HepG2 (cell line): Measurements from ENCODE around the gene SETD1A. TPM values are rescaled to one million over a fixed set of nuclear protein-coding genes. Genes with fewer than 3 reads are reported as not detected.

Experiments
- DPF2 ChIP-seq: sonication (generic); formaldehyde crosslinking; IDR thresholded peaks from 2 replicates; pipeline ENCODE4 v1.4.0; 2020; ENCODE audit warnings: mild to moderate bottlenecking, low read depth, missing genetic modification reagents, borderline replicate concordance
- GZF1 ChIP-seq: sonication (generic); formaldehyde crosslinking; IDR thresholded peaks from 2 replicates; pipeline ENCODE4 v1.5.1; 2020; ENCODE audit warnings: mild to moderate bottlenecking, missing genetic modification reagents
- KLF11 ChIP-seq: IDR thresholded peaks from 2 replicates; pipeline ENCODE4 v1.6.1; 2016; ENCODE audit warnings: missing compliant biosample characterization
- RAD21 ChIP-seq: fragments of 450-650 bp; formaldehyde crosslinking; IDR thresholded peaks from 2 replicates; pipeline ENCODE4 v1.5.0; 2020; ENCODE audit warnings: mild to moderate bottlenecking
- RFXAP ChIP-seq: sonication (generic); formaldehyde crosslinking; IDR thresholded peaks from 2 replicates; pipeline ENCODE4 v1.4.0; 2020; ENCODE audit warnings: missing genetic modification reagents, borderline replicate concordance
- SIX4 ChIP-seq: sonication (generic); formaldehyde crosslinking; IDR thresholded peaks from 2 replicates; pipeline ENCODE4 v1.4.0; 2020; ENCODE audit warnings: missing genetic modification reagents
- TEAD2 ChIP-seq: sonication (generic); formaldehyde crosslinking; IDR thresholded peaks from 2 replicates; pipeline ENCODE4 v1.9.0; 2021; ENCODE audit warnings: missing genetic modification reagents
- ZC3H13 ChIP-seq: sonication (generic); formaldehyde crosslinking; IDR thresholded peaks from 2 replicates; pipeline ENCODE4 v1.8.1; 2023; ENCODE audit warnings: mild to moderate bottlenecking, missing genetic modification reagents, moderate library complexity
- ZEB1 ChIP-seq: IDR thresholded peaks from 2 replicates; pipeline ENCODE4 v1.6.1; 2012; ENCODE audit warnings: mild to moderate bottlenecking, low read depth, inconsistent platforms; ENCODE audit not compliant: insufficient replicate concordance
- ZNF431 ChIP-seq: sonication (generic); formaldehyde crosslinking; IDR thresholded peaks from 2 replicates; pipeline ENCODE4 v1.9.0; 2022; ENCODE audit warnings: missing genetic modification reagents, low read depth, mild to moderate bottlenecking, borderline replicate concordance
- ZZZ3 ChIP-seq: sonication (generic); formaldehyde crosslinking; IDR thresholded peaks from 2 replicates; pipeline ENCODE4 v1.4.0; 2020; ENCODE audit warnings: missing genetic modification reagents, mild to moderate bottlenecking, borderline replicate concordance
- polyA plus RNA-seq, 8 experiments: library from polyadenylated mRNA; depleted of rRNA in 3 of 8; stranded (reverse) in 7 of 8; unstranded in 1 of 8; fragments of >200 nt; fragmentation: Illumina TruSeq in 4 of 8; extraction: Trizol in 4 of 8; gene quantifications; 2 replicates each; pipeline versions ENCODE4 v1.2.1 to v1.2.3, GENCODE V29; 2011 to 2016; ENCODE audit warnings: low read depth in 4 of 8, missing spikeins in 1 of 8, mixed read lengths in 1 of 8; ENCODE audit not compliant: insufficient read depth in 1 of 8
- total RNA-seq, 5 experiments: library from RNA; depleted of rRNA; stranded (reverse); fragments of >200 nt; fragmentation: Illumina TruSeq; extraction: Trizol; gene quantifications; 2 replicates each; pipeline ENCODE4 v1.2.3, GENCODE V29; 2016; ENCODE audit warnings: low read depth in 1 of 5
- TF ChIP-seq, protein P1 (sequence below): sonication (generic); formaldehyde crosslinking; IDR thresholded peaks from 2 replicates; pipeline ENCODE4 v1.4.0; 2020; ENCODE audit warnings: mild to moderate bottlenecking, missing genetic modification reagents
- TF ChIP-seq, protein P2 (sequence below): sonication (generic); formaldehyde crosslinking; IDR thresholded peaks from 2 replicates; pipeline ENCODE4 v1.4.0; 2020; ENCODE audit warnings: missing genetic modification reagents
- TF ChIP-seq, protein P3 (sequence below), 2 experiments: sonication (generic) in 1 of 2; formaldehyde crosslinking in 1 of 2; IDR thresholded peaks; 2 replicates each; pipeline versions ENCODE4 v1.4.0 to v1.6.1; 2016 to 2020; ENCODE audit warnings: borderline replicate concordance in 1 of 2, low read depth in 1 of 2, mild to moderate bottlenecking in 1 of 2, missing genetic modification reagents in 1 of 2

Gene SETD1A
- total and polyA plus RNA-seq, 2 of the 13 experiments (the other 11 are each of a cell fraction or from before 2014, with no cell fraction given), result 3.8 to 5.6 TPM

DNA sequence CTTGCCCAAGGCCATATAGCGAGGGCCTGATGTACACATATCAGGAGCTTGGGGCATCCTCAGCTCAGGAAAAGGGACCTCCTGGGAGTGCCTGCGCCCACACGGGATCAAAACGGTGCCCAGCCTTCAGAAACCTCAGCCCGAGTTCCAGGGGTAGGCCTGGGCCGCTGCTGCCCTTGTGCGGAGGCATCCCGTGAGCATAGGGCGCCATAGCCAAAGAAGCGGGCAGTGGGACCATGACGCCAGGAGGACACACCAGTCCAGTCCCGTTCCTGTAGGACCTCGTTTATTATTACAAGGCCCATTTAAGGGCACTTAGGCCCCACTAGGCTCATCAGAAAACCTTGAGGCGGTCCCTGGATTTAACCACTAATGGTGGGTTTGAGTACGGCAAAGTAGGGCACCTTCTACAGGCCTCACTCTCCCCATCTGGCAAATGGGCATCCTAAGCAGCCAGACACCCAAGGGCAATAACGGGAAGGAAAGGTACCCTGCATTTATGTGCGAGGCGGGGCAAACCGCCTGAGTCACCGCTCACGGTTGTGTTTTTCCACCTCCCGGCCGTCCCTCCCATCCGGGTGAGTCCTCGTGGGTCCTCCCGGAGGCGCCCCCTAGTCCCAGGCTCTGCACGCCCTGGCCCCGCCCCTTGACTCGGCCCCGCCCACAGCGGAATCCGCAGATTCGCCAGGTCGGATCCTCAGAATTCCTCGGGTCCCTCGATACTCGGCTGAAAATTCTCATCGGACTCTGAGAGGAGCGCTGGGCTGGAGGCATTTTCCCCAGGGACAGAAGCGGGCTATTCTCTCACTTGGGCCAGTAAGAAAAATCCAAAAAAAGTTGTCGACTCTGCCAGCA lies 726 bp upstream of the SETD1A start (continued):
- TF ChIP-seq ZZZ3 (0 out of 2 replicates have a peak, but pooled peaks have one; percentile 19), RFXAP (peak; percentile 67; the same call in 1 of the 2 replicates), KLF11 (CRISPR knock-in tag) (peak; percentile 37; the same call in 1 of the 2 replicates), RAD21 (CRISPR knock-in tag) (0 out of 2 replicates have a peak, but pooled peaks have one; percentile 25), DPF2 (peak; percentile 45; the same call in 1 of the 2 replicates), ZEB1 (peak; percentile 84), SIX4 (CRISPR knock-in tag) (no peak), GZF1 (CRISPR knock-in tag) (no peak), TEAD2 (CRISPR knock-in tag) (no peak), ZC3H13 (peak; percentile 97), ZNF431 (CRISPR knock-in tag) (no peak)
- TF ChIP-seq, protein P1, sequence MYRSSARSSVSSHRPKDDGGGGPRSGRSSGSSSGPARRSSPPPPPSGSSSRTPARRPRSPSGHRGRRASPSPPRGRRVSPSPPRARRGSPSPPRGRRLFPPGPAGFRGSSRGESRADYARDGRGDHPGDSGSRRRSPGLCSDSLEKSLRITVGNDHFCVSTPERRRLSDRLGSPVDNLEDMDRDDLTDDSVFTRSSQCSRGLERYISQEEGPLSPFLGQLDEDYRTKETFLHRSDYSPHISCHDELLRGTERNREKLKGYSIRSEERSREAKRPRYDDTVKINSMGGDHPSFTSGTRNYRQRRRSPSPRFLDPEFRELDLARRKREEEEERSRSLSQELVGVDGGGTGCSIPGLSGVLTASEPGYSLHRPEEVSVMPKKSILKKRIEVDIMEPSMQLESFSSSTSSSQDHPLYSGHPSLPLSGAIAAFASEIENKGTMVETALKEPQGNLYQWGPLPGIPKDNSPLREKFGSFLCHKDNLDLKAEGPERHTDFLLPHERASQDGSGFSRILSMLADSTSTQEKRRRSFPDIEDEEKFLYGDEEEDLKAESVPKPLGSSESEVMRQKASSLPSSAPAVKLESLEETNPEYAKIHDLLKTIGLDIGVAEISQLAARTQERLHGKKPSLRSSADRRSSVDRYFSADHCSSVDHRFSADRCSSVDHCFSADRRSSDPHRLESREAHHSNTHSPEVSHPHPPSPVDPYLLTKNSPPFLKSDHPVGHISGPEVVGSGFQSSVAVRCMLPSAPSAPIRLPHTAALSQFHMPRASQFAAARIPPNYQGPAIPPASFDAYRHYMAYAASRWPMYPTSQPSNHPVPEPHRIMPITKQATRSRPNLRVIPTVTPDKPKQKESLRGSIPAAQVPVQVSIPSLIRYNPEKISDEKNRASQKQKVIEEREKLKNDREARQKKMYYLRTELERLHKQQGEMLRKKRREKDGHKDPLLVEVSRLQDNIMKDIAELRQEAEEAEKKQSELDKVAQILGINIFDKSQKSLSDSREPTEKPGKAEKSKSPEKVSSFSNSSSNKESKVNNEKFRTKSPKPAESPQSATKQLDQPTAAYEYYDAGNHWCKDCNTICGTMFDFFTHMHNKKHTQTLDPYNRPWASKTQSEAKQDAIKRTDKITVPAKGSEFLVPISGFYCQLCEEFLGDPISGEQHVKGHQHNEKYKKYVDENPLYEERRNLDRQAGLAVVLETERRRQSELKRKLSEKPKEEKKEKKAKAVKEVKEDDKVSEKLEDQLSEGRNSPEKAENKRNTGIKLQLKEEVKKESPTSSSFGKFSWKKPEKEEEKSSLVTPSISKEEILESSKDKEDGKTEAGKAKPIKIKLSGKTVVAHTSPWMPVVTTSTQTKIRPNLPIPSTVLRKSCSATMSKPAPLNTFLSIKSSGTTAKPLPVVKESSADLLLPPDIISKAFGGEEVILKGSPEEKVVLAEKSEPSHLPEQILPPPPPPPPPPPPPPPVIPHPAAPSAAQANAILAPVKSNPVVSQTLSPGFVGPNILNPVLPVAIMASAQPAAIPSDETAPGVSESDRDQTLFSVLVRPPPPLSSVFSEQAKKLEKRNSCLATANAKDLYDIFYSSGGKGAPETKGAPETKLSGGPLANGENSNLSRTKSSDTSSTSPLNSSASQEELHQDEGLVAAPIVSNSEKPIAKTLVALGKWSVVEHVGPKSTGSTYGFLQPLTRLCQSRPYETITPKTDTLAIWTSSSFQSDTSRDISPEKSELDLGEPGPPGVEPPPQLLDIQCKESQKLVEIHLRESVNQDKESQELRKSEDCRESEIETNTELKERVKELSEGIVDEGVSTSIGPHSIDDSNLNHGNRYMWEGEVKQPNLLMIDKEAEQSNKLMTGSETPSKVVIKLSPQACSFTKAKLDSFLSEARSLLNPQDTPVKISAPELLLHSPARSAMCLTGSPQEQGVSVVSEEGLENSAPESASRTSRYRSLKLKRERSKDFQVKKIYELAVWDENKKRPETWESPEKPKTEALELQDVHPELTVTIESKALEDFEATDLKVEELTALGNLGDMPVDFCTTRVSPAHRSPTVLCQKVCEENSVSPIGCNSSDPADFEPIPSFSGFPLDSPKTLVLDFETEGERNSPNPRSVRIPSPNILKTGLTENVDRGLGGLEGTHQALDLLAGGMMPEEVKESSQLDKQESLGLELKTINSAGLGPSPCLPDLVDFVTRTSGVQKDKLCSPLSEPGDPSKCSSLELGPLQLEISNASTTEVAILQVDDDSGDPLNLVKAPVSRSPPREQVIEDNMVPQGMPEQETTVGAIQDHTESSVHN (CRISPR knock-in tag), result no peak
- TF ChIP-seq, protein P2, sequence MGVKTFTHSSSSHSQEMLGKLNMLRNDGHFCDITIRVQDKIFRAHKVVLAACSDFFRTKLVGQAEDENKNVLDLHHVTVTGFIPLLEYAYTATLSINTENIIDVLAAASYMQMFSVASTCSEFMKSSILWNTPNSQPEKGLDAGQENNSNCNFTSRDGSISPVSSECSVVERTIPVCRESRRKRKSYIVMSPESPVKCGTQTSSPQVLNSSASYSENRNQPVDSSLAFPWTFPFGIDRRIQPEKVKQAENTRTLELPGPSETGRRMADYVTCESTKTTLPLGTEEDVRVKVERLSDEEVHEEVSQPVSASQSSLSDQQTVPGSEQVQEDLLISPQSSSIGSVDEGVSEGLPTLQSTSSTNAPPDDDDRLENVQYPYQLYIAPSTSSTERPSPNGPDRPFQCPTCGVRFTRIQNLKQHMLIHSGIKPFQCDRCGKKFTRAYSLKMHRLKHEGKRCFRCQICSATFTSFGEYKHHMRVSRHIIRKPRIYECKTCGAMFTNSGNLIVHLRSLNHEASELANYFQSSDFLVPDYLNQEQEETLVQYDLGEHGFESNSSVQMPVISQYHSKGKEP (CRISPR knock-in tag), result no peak
- TF ChIP-seq, protein P3, sequence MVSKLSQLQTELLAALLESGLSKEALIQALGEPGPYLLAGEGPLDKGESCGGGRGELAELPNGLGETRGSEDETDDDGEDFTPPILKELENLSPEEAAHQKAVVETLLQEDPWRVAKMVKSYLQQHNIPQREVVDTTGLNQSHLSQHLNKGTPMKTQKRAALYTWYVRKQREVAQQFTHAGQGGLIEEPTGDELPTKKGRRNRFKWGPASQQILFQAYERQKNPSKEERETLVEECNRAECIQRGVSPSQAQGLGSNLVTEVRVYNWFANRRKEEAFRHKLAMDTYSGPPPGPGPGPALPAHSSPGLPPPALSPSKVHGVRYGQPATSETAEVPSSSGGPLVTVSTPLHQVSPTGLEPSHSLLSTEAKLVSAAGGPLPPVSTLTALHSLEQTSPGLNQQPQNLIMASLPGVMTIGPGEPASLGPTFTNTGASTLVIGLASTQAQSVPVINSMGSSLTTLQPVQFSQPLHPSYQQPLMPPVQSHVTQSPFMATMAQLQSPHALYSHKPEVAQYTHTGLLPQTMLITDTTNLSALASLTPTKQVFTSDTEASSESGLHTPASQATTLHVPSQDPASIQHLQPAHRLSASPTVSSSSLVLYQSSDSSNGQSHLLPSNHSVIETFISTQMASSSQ (IDR thresholded peaks at IDR 0.05; ENCODE audit: low read depth), result no peak
- TF ChIP-seq, protein P3 (CRISPR knock-in tag; IDR thresholded peaks at IDR 0.05; ENCODE audit: borderline replicate concordance), result no peak; the same call in 1 of the 2 replicates
